ENCODE results near the gene CBX7. TPM values are rescaled to one million over a fixed set of nuclear protein-coding genes. Genes with fewer than 3 reads are reported as not detected.
A peak's percentile ranks its signal among the peaks of the same experiment; 100 is the strongest.
"Not testable (repeated sequence)": the region's sequence is repeated elsewhere in the genome, so short reads cannot be mapped to it uniquely, and the experiment has no call there.

Gene CBX7
- total RNA-seq, 1 donor from 2014 or later, result 4.7 TPM

DNA sequence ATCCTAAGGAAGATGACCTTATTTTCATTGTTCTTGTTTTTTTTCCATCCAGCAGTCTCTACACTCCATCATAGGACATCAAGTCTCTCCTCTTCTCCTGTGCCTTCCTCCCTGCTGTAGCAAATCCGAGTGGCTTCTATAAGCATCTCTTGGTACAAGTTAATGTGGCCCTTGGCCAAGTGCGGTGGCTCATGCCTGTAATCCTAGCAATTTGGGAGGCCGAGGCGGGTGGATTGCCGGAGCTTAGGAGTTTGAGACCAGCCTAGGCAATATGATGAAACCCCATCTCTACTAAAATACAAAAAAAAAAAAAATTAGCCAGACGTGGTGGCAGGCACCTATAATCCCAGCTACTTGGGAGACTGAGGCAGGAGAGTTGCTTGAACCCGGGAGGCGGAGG lies 3.6 kb upstream of the CBX7 start:
- not testable (repeated sequence) for H3K9me3 ChIP-seq (ENCODE audit: control insufficient read depth in 3 of 3, low read length in 3 of 3); H3K36me3 ChIP-seq (ENCODE audit: control insufficient read depth in 3 of 3, insufficient read depth in 3 of 3, low read length in 3 of 3); H3K9ac ChIP-seq (ENCODE audit: low read depth in 1 of 3, low read length in 3 of 3); H3K27me3 ChIP-seq (ENCODE audit: control insufficient read depth in 3 of 3, insufficient read depth in 3 of 3, low read length in 3 of 3); H3K4me3 ChIP-seq (ENCODE audit: low read length in 3 of 3); H3K27ac ChIP-seq (ENCODE audit: low read depth, low read length)
- peaks cover 12 to 18% (median 12%) of the 10 kb centered on the region in 3 donors for H3K4me1 ChIP-seq (ENCODE audit: control insufficient read depth in 3 of 3, insufficient read depth in 3 of 3, low read length in 3 of 3)

DNA sequence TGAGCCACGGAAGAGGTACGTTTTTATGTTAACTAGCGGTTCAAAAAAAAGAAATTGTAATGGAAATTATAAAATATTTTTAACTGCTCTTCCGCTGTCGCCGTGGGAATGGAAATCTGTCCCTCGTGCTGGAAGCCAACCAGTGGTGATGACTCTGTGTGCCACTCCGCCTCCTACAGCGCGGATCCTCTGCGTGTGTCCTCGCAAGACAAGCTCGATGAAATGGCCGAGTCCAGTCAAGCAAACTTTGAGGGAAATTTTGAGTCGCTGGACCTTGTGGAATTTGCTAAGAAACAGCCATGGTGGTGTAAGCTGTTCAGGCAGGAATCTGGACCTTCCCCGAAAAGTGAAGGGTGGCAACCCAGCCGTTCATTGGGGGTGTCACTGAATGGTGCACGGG lies 2.9 kb upstream of the CBX7 start:
- Histone ChIP-seq H3K9ac (ENCODE audit: low read depth in 1 of 3, low read length in 3 of 3) (no peak overlapping the region), H3K27me3 (ENCODE audit: control insufficient read depth in 3 of 3, insufficient read depth in 3 of 3, low read length in 3 of 3) (no peaks in the 10 kb centered on the region), H3K4me3 (ENCODE audit: low read length in 3 of 3) (no peak overlapping the region), H3K4me1 (ENCODE audit: control insufficient read depth in 3 of 3, insufficient read depth in 3 of 3, low read length in 3 of 3) (peaks cover 18 to 25% (median 18%) of the 10 kb centered on the region in 3 donors), H3K36me3 (ENCODE audit: control insufficient read depth in 3 of 3, insufficient read depth in 3 of 3, low read length in 3 of 3) (no peaks in the 10 kb centered on the region), H3K9me3 (ENCODE audit: control insufficient read depth in 3 of 3, low read length in 3 of 3) (no peaks in the 10 kb centered on the region), H3K27ac (ENCODE audit: low read depth, low read length) (no peak overlapping the region)

DNA sequence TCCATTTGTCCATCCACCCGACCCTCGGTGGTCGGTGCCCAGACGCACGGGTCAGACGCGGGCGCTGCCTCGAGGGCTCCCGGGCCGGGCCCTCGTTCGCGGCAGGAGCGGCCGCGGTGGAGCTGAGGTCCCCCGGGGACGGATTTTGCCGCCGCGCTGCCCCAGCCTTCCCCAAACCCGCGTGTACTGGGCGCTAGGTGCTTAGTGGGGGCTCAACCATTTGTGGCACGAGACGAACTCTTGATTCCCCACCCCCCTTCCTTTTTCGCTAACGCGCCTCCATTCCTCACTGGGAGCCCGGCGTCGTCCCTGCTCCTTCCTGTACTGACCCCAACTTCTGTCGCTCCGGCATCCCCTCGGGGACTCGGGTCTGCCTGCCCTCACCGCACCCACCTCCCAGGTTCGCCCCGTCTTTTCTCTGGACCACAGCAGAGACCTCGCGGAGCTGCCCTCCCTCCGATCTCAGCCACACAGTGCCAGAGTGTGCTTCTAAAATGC lies 789 bp upstream of the CBX7 start:
- peaks cover 33 to 47% (median 39%) of the 10 kb centered on the region in 3 donors for H3K4me1 ChIP-seq (ENCODE audit: control insufficient read depth in 3 of 3, insufficient read depth in 3 of 3, low read length in 3 of 3)
- peak overlapping the region; percentile 94 for H3K27ac ChIP-seq (ENCODE audit: low read depth, low read length)
- peak overlapping the region; percentile 83 to 91 (median 87) for H3K4me3 ChIP-seq (ENCODE audit: low read length in 3 of 3)
- peaks cover 9 to 12% (median 10%) of the 10 kb centered on the region in 3 donors for H3K36me3 ChIP-seq (ENCODE audit: control insufficient read depth in 3 of 3, insufficient read depth in 3 of 3, low read length in 3 of 3)
- peak overlapping the region; percentile 88 to 95 (median 94) for H3K9ac ChIP-seq (ENCODE audit: low read depth in 1 of 3, low read length in 3 of 3)
- no peaks in the 10 kb centered on the region for H3K9me3 ChIP-seq (ENCODE audit: control insufficient read depth in 3 of 3, low read length in 3 of 3)
- H3K27me3 ChIP-seq (ENCODE audit: control insufficient read depth in 3 of 3, insufficient read depth in 3 of 3, low read length in 3 of 3), result no peaks in the 10 kb centered on the region

DNA sequence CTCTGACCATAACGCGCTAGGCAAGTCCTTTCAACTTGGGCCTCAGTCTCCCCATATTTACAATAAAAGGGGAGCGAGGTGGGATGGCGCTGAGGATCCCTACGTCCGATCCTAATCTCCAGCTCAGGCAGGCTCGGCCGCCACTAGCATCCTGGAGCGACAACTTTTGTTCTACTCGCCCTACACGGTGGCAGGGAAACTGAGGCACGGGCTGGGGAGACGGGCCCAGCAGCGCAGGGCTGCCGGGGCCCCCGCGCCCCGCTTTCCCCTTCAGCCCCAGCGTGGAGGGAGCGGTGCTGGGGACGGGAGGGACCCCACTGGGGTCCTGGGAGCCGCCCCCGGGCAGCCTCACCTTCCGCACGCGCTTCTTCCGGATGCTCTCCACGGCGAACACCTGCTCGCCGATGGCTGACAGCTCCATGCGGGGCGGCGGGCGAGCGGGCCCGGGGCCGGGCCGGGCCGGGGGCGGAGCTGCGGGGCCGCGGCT lies 413 bp downstream of the CBX7 start:
- Histone ChIP-seq H3K36me3 (ENCODE audit: control insufficient read depth in 3 of 3, insufficient read depth in 3 of 3, low read length in 3 of 3) (peaks cover 12 to 15% (median 13%) of the 10 kb centered on the region in 3 donors), H3K9ac (ENCODE audit: low read depth in 1 of 3, low read length in 3 of 3) (peak overlapping the region; percentile 92 to 93 (median 92)), H3K4me3 (ENCODE audit: low read length in 3 of 3) (peak overlapping the region; percentile 84 to 90 (median 85)), H3K4me1 (ENCODE audit: control insufficient read depth in 3 of 3, insufficient read depth in 3 of 3, low read length in 3 of 3) (peaks cover 36 to 59% (median 47%) of the 10 kb centered on the region in 3 donors), H3K27ac (ENCODE audit: low read depth, low read length) (peak overlapping the region; percentile 86), H3K9me3 (ENCODE audit: control insufficient read depth in 3 of 3, low read length in 3 of 3) (no peaks in the 10 kb centered on the region), H3K27me3 (ENCODE audit: control insufficient read depth in 3 of 3, insufficient read depth in 3 of 3, low read length in 3 of 3) (no peaks in the 10 kb centered on the region)

DNA sequence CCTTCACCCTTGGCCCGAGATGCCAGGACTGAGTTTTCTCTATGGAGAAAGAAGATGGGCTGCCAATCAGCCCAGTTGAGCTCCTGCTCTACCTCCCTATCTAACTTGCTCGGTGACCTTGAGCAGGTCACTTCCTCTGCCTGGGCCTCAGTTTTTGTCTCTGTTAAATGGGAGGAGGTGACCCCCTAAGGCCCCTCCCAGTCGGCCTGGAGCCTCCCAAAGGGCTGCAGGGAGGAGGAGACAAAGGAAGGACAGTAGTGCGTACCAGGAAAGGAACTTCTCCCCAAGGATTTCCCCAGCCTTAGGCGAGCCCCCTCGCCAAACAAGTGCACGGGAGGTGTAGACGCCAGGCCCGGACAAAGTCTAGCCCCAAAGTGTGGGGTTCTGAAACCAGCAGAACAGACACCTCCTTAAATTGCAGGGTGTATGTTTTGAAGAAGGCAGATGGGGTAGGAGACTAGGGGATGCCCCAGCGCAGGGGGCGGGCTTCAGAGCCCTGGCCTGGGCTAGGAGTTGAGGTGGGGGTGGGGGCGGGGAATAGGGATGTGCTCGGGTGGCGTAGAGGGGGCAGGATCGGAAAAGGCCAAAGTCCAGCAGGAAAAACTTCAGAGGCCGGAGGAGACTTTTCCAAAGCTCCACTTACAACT lies 1.0 kb downstream of the CBX7 start:
- Histone ChIP-seq H3K9me3 (ENCODE audit: control insufficient read depth in 3 of 3, low read length in 3 of 3) (no peaks in the 10 kb centered on the region), H3K9ac (ENCODE audit: low read depth in 1 of 3, low read length in 3 of 3) (peak overlapping the region; percentile 92 to 93 (median 92)), H3K27ac (ENCODE audit: low read depth, low read length) (peak overlapping the region; percentile 86), H3K27me3 (ENCODE audit: control insufficient read depth in 3 of 3, insufficient read depth in 3 of 3, low read length in 3 of 3) (no peaks in the 10 kb centered on the region), H3K36me3 (ENCODE audit: control insufficient read depth in 3 of 3, insufficient read depth in 3 of 3, low read length in 3 of 3) (peaks cover 12 to 15% (median 13%) of the 10 kb centered on the region in 3 donors), H3K4me3 (ENCODE audit: low read length in 3 of 3) (peak overlapping the region; percentile 84 to 90 (median 85)), H3K4me1 (ENCODE audit: control insufficient read depth in 3 of 3, insufficient read depth in 3 of 3, low read length in 3 of 3) (peaks cover 40 to 63% (median 51%) of the 10 kb centered on the region in 3 donors)

DNA sequence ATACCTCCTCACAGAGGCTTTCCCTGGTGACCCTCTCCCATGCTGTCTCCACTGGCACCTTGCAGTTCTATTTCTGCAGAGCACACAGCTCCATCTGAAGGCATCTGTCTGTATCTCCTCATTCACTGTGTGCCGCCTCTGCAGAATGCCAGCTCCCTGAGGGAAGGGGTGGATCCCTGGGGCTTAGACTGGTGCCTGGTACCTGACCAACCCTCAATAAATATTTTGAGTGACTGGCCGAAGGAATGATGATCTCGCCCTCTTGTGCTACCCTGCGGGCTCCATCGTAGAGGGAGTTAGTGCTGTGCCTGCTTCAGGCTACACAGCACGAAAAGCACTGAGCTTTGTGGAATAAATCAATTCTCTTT lies 1.6 kb downstream of the CBX7 start:
- Histone ChIP-seq H3K9ac (ENCODE audit: low read depth in 1 of 3, low read length in 3 of 3) (peak overlapping the region in 2 of 3 donors; percentile 7 to 64), H3K4me3 (ENCODE audit: low read length in 3 of 3) (peak overlapping the region in 1 of 3 donors; percentile 84), H3K27me3 (ENCODE audit: control insufficient read depth in 3 of 3, insufficient read depth in 3 of 3, low read length in 3 of 3) (no peaks in the 10 kb centered on the region), H3K9me3 (ENCODE audit: control insufficient read depth in 3 of 3, low read length in 3 of 3) (no peaks in the 10 kb centered on the region), H3K36me3 (ENCODE audit: control insufficient read depth in 3 of 3, insufficient read depth in 3 of 3, low read length in 3 of 3) (peaks cover 12 to 15% (median 13%) of the 10 kb centered on the region in 3 donors), H3K27ac (ENCODE audit: low read depth, low read length) (peak overlapping the region; percentile 86), H3K4me1 (ENCODE audit: control insufficient read depth in 3 of 3, insufficient read depth in 3 of 3, low read length in 3 of 3) (peaks cover 45 to 69% (median 57%) of the 10 kb centered on the region in 3 donors)

DNA sequence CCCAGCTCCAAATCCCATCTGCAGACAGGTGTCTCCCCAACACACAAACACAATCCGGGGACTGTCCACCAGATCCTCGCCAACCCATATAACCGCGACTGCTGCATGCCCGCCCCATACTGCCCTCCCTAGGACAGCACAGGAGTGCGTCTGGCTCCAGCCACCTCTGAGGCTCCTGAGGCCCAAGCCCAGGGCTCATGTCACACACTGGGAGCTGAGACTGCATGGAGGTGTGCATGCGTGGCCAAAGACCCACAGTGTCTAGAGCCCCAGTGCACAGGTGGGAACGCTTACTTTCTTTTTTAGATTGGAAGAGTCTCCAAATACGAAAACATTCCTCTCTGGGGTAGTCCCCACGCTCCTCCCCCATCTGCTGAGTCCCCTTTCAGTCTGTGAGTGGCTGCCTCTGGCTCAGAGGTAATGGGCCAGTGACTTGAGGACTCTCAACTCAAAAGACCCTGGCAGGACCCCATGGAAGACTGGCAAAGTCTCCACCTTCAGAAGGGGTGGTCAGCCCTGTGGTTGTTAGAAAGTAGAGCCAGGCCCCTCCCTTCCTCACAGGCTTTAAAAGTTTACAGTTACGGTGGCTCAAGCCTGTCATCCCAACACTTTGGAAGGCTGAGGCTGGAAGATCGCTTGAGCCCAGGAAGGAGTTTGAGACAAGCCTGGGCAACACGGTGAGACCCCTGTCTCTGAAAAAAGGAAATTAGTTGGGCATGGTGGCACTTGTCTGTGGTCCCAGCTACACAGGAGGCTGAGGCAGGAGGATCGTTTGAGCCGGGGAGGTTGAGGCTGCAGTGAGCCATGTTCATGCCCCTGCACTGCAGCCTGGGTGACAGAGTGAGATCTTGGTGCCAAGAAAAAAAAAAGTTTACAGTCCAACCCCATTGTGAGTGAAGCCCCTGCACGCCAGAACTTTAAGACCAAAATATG lies 2.3 kb downstream of the CBX7 start:
- Histone ChIP-seq H3K9ac (ENCODE audit: low read depth in 1 of 3, low read length in 3 of 3) (peak overlapping the region in 2 of 3 donors; percentile 51 to 64), H3K9me3 (ENCODE audit: control insufficient read depth in 3 of 3, low read length in 3 of 3) (no peaks in the 10 kb centered on the region), H3K27me3 (ENCODE audit: control insufficient read depth in 3 of 3, insufficient read depth in 3 of 3, low read length in 3 of 3) (no peaks in the 10 kb centered on the region), H3K4me3 (ENCODE audit: low read length in 3 of 3) (peak overlapping the region in 1 of 3 donors; percentile 20), H3K27ac (ENCODE audit: low read depth, low read length) (peak overlapping the region; percentile 92), H3K4me1 (ENCODE audit: control insufficient read depth in 3 of 3, insufficient read depth in 3 of 3, low read length in 3 of 3) (peaks cover 46 to 73% (median 57%) of the 10 kb centered on the region in 3 donors), H3K36me3 (ENCODE audit: control insufficient read depth in 3 of 3, insufficient read depth in 3 of 3, low read length in 3 of 3) (peaks cover 12 to 15% (median 13%) of the 10 kb centered on the region in 3 donors)

DNA sequence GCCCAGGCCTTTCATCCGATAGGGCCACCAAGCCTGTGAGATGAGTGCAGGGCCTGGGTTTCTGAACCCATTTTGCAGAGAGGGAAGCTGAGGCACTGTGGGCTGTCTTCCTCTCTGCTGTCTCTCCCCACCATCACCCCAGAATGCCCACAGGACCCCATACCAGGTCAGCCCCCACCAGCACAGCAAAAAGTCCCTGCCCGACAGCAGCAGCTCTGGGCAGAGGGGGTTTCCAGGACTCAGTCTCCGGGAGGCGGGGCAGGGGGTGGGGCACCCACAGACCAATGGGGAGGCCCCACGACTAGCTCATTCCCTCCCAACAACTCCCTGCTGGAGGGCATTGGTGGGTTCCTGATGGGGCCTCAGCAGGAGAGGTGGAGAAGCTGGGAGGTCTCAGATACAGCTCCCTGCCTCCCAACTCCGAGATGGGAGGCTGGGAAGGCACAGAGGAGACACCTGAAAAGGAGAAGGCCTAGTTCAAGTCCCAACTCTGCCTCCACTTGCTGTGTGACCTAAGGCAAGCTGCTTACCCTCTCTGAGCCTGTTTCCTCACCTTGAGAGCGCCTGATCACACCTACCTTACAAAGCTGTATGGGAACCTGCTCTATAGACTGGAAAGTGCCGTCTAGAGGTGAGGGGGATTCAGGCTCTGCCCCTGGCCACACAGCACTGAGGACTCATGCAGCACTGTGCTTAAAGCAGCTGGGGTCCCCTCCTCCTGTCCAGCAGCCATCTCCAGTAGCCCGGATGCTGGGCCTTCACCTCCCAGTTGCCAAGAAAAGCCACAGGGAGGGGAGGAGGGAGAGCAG lies 3.5 kb downstream of the CBX7 start:
- Histone ChIP-seq H3K9me3 (ENCODE audit: control insufficient read depth in 3 of 3, low read length in 3 of 3) (no peaks in the 10 kb centered on the region), H3K36me3 (ENCODE audit: control insufficient read depth in 3 of 3, insufficient read depth in 3 of 3, low read length in 3 of 3) (peaks cover 12 to 15% (median 13%) of the 10 kb centered on the region in 3 donors), H3K27me3 (ENCODE audit: control insufficient read depth in 3 of 3, insufficient read depth in 3 of 3, low read length in 3 of 3) (no peaks in the 10 kb centered on the region), H3K4me1 (ENCODE audit: control insufficient read depth in 3 of 3, insufficient read depth in 3 of 3, low read length in 3 of 3) (peaks cover 58 to 85% (median 68%) of the 10 kb centered on the region in 3 donors), H3K27ac (ENCODE audit: low read depth, low read length) (peak overlapping the region; percentile 92), H3K9ac (ENCODE audit: low read depth in 1 of 3, low read length in 3 of 3) (peak overlapping the region; percentile 38 to 64 (median 40)), H3K4me3 (ENCODE audit: low read length in 3 of 3) (no peak overlapping the region)

DNA sequence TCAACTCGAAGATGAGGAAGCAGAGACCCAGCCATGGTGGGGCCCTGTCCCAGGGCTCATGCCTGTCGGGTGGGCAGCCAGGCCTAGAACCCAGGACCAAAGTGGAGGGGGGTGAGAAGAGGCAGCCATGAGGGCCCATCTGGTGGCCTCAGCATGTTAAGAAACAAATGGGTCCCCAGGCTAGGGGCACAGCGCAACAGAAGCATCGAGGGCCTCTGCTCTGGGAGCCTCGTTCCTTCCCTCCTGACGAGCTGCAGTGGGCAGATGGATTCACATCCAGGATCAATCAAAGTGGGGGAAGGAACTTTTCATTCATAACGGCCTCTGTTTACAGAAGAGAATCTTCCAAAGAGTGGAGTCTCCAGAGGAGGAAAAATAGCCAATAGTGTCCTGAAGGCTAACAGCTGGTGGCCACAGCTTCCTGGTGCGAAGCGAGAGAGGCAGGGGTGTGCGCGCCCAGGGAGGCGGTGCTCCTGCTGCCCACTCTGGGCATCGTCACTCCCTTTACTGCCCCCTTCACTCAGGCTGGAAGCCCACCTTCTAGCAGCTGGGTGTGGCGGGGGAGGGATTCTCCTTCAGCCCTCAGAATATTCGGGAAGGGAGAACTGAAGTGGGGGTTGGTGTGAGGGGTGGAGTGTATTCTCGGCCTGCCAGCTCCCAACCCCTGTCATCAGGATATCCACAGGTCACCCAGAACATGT lies 4.3 kb downstream of the CBX7 start:
- Histone ChIP-seq H3K27me3 (ENCODE audit: control insufficient read depth in 3 of 3, insufficient read depth in 3 of 3, low read length in 3 of 3) (no peaks in the 10 kb centered on the region), H3K9me3 (ENCODE audit: control insufficient read depth in 3 of 3, low read length in 3 of 3) (no peaks in the 10 kb centered on the region), H3K36me3 (ENCODE audit: control insufficient read depth in 3 of 3, insufficient read depth in 3 of 3, low read length in 3 of 3) (peaks cover 12 to 15% (median 13%) of the 10 kb centered on the region in 3 donors), H3K4me1 (ENCODE audit: control insufficient read depth in 3 of 3, insufficient read depth in 3 of 3, low read length in 3 of 3) (peaks cover 63 to 86% (median 70%) of the 10 kb centered on the region in 3 donors), H3K4me3 (ENCODE audit: low read length in 3 of 3) (no peak overlapping the region), H3K27ac (ENCODE audit: low read depth, low read length) (peak overlapping the region; percentile 92), H3K9ac (ENCODE audit: low read depth in 1 of 3, low read length in 3 of 3) (peak overlapping the region; percentile 21 to 64 (median 38))
